Chondrocyte (in vitro differentiated cells): ENCODE measurements around the gene ERBB4. TPM values are rescaled to one million over a fixed set of nuclear protein-coding genes. Genes with fewer than 3 reads are reported as not detected.

ENCODE experiments used
- DNase-seq: peaks from one replicate; pipeline ENCODE4 v3.0.0; 2021; ENCODE audit warnings: mixed read lengths, low spot score
- H3K27ac Mint-ChIP-seq: one replicate; pipeline ENCODE4 v1.8.0; 2021; ENCODE audit warnings: mild to moderate bottlenecking, moderate library complexity, mixed read lengths; ENCODE audit not compliant: unreplicated experiment
- H3K27me3 Mint-ChIP-seq: 2 replicates; pipeline ENCODE4 v1.8.0; 2021; ENCODE audit warnings: low read depth, mixed read lengths
- H3K36me3 Mint-ChIP-seq: 2 replicates; pipeline ENCODE4 v1.8.0; 2021; ENCODE audit warnings: low read depth, mixed read lengths
- H3K4me1 Mint-ChIP-seq: 2 replicates; pipeline ENCODE4 v1.8.0; 2021; ENCODE audit warnings: low read depth, mild to moderate bottlenecking, mixed read lengths
- H3K4me3 Mint-ChIP-seq: one replicate; pipeline ENCODE4 v1.8.0; 2021; ENCODE audit warnings: mild to moderate bottlenecking, moderate library complexity, mixed read lengths; ENCODE audit not compliant: unreplicated experiment
- H3K9me3 Mint-ChIP-seq: 2 replicates; pipeline ENCODE4 v1.8.0; 2021; ENCODE audit warnings: low read depth, mixed read lengths
- total RNA-seq: library from RNA; stranded (reverse); gene quantifications from 3 replicates; pipeline ENCODE4 v1.2.1, GENCODE V29; 2021
- TF ChIP-seq, protein P1 (sequence below): fragments of 200-600 bp; sonication (generic); IDR thresholded peaks from 2 replicates; pipeline ENCODE4 v1.5.0; 2021; ENCODE audit warnings: antibody characterized with exemption, mild to moderate bottlenecking, moderate library complexity

Gene ERBB4
- total RNA-seq, 1 donor from 2014 or later = 1.3 TPM

DNA sequence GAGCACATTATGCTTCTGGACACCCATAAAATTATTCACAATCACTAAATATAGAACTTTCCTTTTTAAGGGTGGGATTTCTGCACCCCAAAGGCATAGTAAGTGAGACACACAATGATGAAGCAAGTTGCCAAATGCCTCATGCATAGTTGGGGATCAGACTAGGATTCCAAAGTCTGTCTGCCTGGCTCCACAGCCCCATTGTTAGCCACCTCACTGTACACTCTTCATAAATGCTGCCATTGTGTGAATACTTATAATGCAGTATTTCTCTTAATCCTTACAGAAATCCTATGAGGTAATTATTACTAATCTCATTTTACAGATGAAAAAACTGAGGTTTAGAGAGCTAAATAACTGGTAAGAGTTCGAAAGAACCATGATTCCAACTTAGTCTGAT is 738.6 kb downstream of the ERBB4 start:
- Mint-ChIP-seq H3K27me3 (no peaks in the 10 kb centered on the region), H3K36me3 (no peaks in the 10 kb centered on the region), H3K9me3 (no peaks in the 10 kb centered on the region), H3K4me3 (no peak overlapping the region), H3K27ac (no peak overlapping the region), H3K4me1 (no peaks in the 10 kb centered on the region)
- TF ChIP-seq, protein P1, sequence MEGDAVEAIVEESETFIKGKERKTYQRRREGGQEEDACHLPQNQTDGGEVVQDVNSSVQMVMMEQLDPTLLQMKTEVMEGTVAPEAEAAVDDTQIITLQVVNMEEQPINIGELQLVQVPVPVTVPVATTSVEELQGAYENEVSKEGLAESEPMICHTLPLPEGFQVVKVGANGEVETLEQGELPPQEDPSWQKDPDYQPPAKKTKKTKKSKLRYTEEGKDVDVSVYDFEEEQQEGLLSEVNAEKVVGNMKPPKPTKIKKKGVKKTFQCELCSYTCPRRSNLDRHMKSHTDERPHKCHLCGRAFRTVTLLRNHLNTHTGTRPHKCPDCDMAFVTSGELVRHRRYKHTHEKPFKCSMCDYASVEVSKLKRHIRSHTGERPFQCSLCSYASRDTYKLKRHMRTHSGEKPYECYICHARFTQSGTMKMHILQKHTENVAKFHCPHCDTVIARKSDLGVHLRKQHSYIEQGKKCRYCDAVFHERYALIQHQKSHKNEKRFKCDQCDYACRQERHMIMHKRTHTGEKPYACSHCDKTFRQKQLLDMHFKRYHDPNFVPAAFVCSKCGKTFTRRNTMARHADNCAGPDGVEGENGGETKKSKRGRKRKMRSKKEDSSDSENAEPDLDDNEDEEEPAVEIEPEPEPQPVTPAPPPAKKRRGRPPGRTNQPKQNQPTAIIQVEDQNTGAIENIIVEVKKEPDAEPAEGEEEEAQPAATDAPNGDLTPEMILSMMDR = no peak
- DNase-seq = no peak

DNA sequence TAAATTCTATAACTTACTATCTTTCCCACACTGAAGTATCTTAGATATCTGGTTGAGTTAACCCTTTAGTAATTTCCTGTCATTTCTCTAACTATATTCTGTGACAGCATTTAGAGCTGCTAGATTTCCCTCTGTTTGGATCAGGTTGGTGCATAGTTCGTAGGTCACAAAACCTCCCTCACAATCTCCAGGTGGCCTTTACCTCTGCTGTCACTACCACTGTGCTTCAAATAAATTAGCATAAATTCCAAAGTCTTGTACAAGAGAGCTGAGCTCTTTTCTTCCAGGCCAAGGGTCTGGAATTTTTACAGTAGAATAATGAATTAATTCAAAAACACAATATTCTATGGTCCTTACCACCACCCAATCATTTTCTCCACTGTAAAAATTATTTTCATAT is 739.7 kb downstream of the ERBB4 start:
- Mint-ChIP-seq H3K9me3 (no peaks in the 10 kb centered on the region), H3K4me1 (no peaks in the 10 kb centered on the region), H3K36me3 (no peaks in the 10 kb centered on the region), H3K4me3 (no peak overlapping the region), H3K27me3 (no peaks in the 10 kb centered on the region), H3K27ac (no peak overlapping the region)
- no peak for DNase-seq
- TF ChIP-seq, protein P1 = no peak

DNA sequence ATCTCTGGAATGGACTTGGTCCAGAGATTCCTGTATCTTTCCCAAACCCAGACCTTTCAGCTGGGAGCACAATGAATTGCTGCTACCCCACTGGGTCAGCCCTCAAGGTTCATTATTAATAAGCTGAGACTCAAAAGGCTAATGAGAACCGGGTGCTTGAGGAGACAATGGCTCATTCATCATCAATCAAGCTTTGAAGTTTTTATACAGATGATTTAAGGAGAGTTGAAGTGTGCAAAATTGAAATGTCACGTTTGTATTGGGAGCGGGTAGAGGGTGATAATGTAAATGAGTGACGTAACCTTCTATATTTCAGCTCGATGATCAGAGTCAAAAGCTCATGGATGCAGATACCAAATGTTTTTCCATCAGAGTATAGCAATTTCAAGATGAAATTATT is 744.9 kb downstream of the ERBB4 start:
- H3K4me3 Mint-ChIP-seq = no peak overlapping the region
- TF ChIP-seq, protein P1 = no peak
- no peaks in the 10 kb centered on the region for H3K36me3 Mint-ChIP-seq
- no peaks in the 10 kb centered on the region for H3K27me3 Mint-ChIP-seq
- no peaks in the 10 kb centered on the region for H3K9me3 Mint-ChIP-seq
- peaks cover 3% of the 10 kb centered on the region for H3K4me1 Mint-ChIP-seq
- no peak overlapping the region for H3K27ac Mint-ChIP-seq
- DNase-seq = no peak

DNA sequence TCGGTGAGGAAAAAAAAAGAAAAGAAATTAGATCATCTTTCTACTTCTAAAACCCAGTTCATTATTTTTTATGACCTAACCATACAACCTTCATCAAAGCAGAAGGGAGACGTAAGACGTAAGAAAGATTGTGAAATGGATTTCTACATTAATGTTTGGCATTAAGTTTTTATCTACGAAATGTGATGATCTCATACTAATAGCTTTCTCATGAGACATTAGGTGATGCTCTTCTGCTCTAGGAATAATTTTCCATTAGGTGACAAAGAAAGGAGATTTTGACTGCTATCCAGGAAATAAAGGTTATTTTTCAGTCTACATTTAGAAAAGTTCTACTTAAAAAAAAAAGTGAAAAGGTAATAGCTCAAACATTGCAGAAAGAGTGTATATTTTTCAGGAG is 748.6 kb downstream of the ERBB4 start:
- DNase-seq = no peak
- H3K4me1 Mint-ChIP-seq = peaks cover 3% of the 10 kb centered on the region
- H3K9me3 Mint-ChIP-seq = no peaks in the 10 kb centered on the region
- H3K36me3 Mint-ChIP-seq = no peaks in the 10 kb centered on the region
- H3K27me3 Mint-ChIP-seq = no peaks in the 10 kb centered on the region
- TF ChIP-seq, protein P1 = no peak
- no peak overlapping the region for H3K27ac Mint-ChIP-seq
- H3K4me3 Mint-ChIP-seq = no peak overlapping the region

DNA sequence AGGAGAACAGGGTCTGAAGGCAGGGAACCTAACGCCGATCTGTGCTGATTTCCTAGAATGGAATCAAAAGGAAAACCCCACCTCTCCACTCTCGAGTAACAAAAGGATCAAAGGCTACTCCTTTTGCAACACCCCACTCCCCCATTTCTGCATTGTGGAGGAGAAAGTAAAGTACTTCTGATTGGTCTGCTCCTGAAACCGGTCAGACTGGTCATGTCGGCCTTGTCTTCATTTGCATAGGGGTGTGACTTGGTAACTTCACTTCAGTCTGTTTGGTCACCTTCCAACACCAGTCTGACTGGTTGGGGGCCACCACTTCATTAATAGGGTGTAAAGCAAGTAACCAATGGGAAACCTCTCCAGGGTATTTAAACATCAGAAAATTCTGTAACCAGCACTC is 771.9 kb downstream of the ERBB4 start:
- H3K27ac Mint-ChIP-seq = no peak overlapping the region
- TF ChIP-seq, protein P1 = no peak
- peaks cover 5% of the 10 kb centered on the region for H3K9me3 Mint-ChIP-seq
- peaks cover 4% of the 10 kb centered on the region for H3K4me1 Mint-ChIP-seq
- H3K36me3 Mint-ChIP-seq = peaks cover 2% of the 10 kb centered on the region
- no peak overlapping the region for H3K4me3 Mint-ChIP-seq
- DNase-seq = no peak
- H3K27me3 Mint-ChIP-seq = no peaks in the 10 kb centered on the region
